Right atrium auricular region (tissue), 2 donors: ENCODE measurements around the gene USF2. TPM values are rescaled to one million over a fixed set of nuclear protein-coding genes. Genes with fewer than 3 reads are reported as not detected.

Source experiments
- DNase-seq: peaks from one replicate; pipeline ENCODE4 v3.0.0-alpha.2; 2019; ENCODE audit warnings: low spot score
- H3K27ac ChIP-seq, 2 donors: fragments of 200-600 bp; sonication (generic); 1 replicate in 1 of 2; 2 replicates in 1 of 2; pipeline ENCODE4 v1.5.1; 2016 to 2019
- H3K27me3 ChIP-seq, 2 donors: fragments of 200-600 bp; sonication (generic); one replicate each; pipeline versions ENCODE4 v1.5.1 to v1.6.0; 2017 to 2019
- H3K36me3 ChIP-seq: fragments of 200-600 bp; sonication (generic); one replicate; pipeline ENCODE4 v1.5.1; 2016
- H3K4me1 ChIP-seq, 2 donors: fragments of 200-600 bp; sonication (generic); one replicate each; pipeline versions ENCODE4 v1.5.1 to v1.6.0; 2017 to 2019
- H3K4me3 ChIP-seq, 2 donors: fragments of 200-600 bp; sonication (generic); 1 replicate in 1 of 2; 2 replicates in 1 of 2; pipeline ENCODE4 v1.5.1; 2017 to 2019; ENCODE audit warnings: mild to moderate bottlenecking in 1 of 2, moderate library complexity in 1 of 2
- H3K9me3 ChIP-seq, 2 donors: fragments of 200-600 bp; sonication (generic); one replicate each; pipeline ENCODE4 v1.5.1; 2019
- CTCF ChIP-seq, 2 donors: fragments of 200-600 bp; sonication (generic); IDR thresholded peaks; one replicate each; pipeline ENCODE4 v1.5.1; 2019; ENCODE audit warnings: antibody characterized with exemption in 2 of 2
- total RNA-seq, 2 donors: library from RNA; depleted of rRNA; stranded (reverse); fragments of >200 nt; gene quantifications; one replicate each; pipeline ENCODE4 v1.1.0, GENCODE V29; 2016

Gene USF2
- total RNA-seq, 2 donors from 2014 or later: 130 to 180 TPM

GRCh38 chr19:35294328-35294727, 25.6 kb downstream of the USF2 start:
- no peaks in the 10 kb centered on the region for H3K4me1 ChIP-seq
- DNase-seq: no peak
- no peak overlapping the region for H3K27ac ChIP-seq
- no peak for TF ChIP-seq CTCF (IDR thresholded peaks at IDR 0.05)
- H3K4me3 ChIP-seq: no peak overlapping the region
- no peaks in the 10 kb centered on the region for H3K27me3 ChIP-seq
- no peaks in the 10 kb centered on the region for H3K9me3 ChIP-seq
- H3K36me3 ChIP-seq: no peaks in the 10 kb centered on the region

GRCh38 chr19:35294859-35295791, 26.4 kb downstream of the USF2 start:
- no peak for DNase-seq

GRCh38 chr19:35295792-35296462, 27.2 kb downstream of the USF2 start:
- no peak for DNase-seq
- TF ChIP-seq CTCF (IDR thresholded peaks at IDR 0.05): no peak
- Histone ChIP-seq H3K27me3 (no peaks in the 10 kb centered on the region), H3K36me3 (no peaks in the 10 kb centered on the region), H3K9me3 (no peaks in the 10 kb centered on the region), H3K4me1 (no peaks in the 10 kb centered on the region), H3K27ac (no peak overlapping the region), H3K4me3 (no peak overlapping the region)

More at GRCh38 chr19:35294859-35295791, 26.4 kb downstream of the USF2 start:
- H3K4me3 ChIP-seq: no peak overlapping the region
- H3K27me3 ChIP-seq: no peaks in the 10 kb centered on the region
- H3K36me3 ChIP-seq: no peaks in the 10 kb centered on the region
- TF ChIP-seq CTCF (IDR thresholded peaks at IDR 0.05): no peak
- H3K4me1 ChIP-seq: no peaks in the 10 kb centered on the region
- no peak overlapping the region for H3K27ac ChIP-seq
- H3K9me3 ChIP-seq: no peaks in the 10 kb centered on the region

GRCh38 chr19:35296644-35297514, 28.1 kb downstream of the USF2 start:
- Histone ChIP-seq H3K27ac (no peak overlapping the region), H3K36me3 (no peaks in the 10 kb centered on the region), H3K27me3 (no peaks in the 10 kb centered on the region), H3K9me3 (no peaks in the 10 kb centered on the region), H3K4me3 (no peak overlapping the region), H3K4me1 (no peaks in the 10 kb centered on the region)
- no peak for TF ChIP-seq CTCF (IDR thresholded peaks at IDR 0.05)
- DNase-seq: no peak

- no peak for TF ChIP-seq CTCF (IDR thresholded peaks at IDR 0.05)
- Histone ChIP-seq H3K36me3 (no peaks in the 10 kb centered on the region), H3K4me1 (no peaks in the 10 kb centered on the region), H3K27ac (no peak overlapping the region), H3K9me3 (no peaks in the 10 kb centered on the region), H3K27me3 (no peaks in the 10 kb centered on the region), H3K4me3 (no peak overlapping the region)
- no peak for DNase-seq
These were observed 28.7 kb downstream of the USF2 start for GRCh38 chr19:35297515-35297848.
